ENCODE data around the gene VSX1.

The VSX1 gene

GRCh38 chr20:25078662-25079061 lies 3.3 kb downstream of the VSX1 start:
- no peaks in the 10 kb centered on the region for H3K9me3 ChIP-seq (ENCODE audit: control insufficient read depth in 5 of 5, low read length in 5 of 5)
- H3K27ac ChIP-seq (ENCODE audit: low read depth, low read length) = no peak overlapping the region
- H3K9ac ChIP-seq (ENCODE audit: low read length in 5 of 5) = no peak overlapping the region
- H3K27me3 ChIP-seq (ENCODE audit: control insufficient read depth in 5 of 5, insufficient read depth in 4 of 5, low read length in 5 of 5) = peaks cover 35 to 78% (median 46%) of the 10 kb centered on the region in 5 donors
- H3K4me3 ChIP-seq (ENCODE audit: low read depth in 1 of 5, low read length in 5 of 5) = no peak overlapping the region
- no peaks in the 10 kb centered on the region for H3K36me3 ChIP-seq (ENCODE audit: control insufficient read depth in 5 of 5, insufficient read depth in 5 of 5, low read length in 5 of 5)
- H3K4me1 ChIP-seq (ENCODE audit: control insufficient read depth in 5 of 5, insufficient read depth in 5 of 5, low read length in 5 of 5) = peaks cover 0 to 19% (median 10%) of the 10 kb centered on the region in 5 donors

- Histone ChIP-seq H3K27me3 (ENCODE audit: control insufficient read depth in 5 of 5, insufficient read depth in 4 of 5, low read length in 5 of 5) (peaks cover 32 to 74% (median 45%) of the 10 kb centered on the region in 5 donors), H3K9me3 (ENCODE audit: control insufficient read depth in 5 of 5, low read length in 5 of 5) (no peaks in the 10 kb centered on the region), H3K9ac (ENCODE audit: low read length in 5 of 5) (no peak overlapping the region), H3K4me1 (ENCODE audit: control insufficient read depth in 5 of 5, insufficient read depth in 5 of 5, low read length in 5 of 5) (peaks cover 0 to 16% (median 10%) of the 10 kb centered on the region in 5 donors), H3K36me3 (ENCODE audit: control insufficient read depth in 5 of 5, insufficient read depth in 5 of 5, low read length in 5 of 5) (no peaks in the 10 kb centered on the region), H3K27ac (ENCODE audit: low read depth, low read length) (no peak overlapping the region), H3K4me3 (ENCODE audit: low read depth in 1 of 5, low read length in 5 of 5) (peak overlapping the region in 3 of 5 donors; percentile 19 to 35 (median 35))
Observed at GRCh38 chr20:25077610-25078169, 4.3 kb downstream of the VSX1 start.

- Histone ChIP-seq H3K9ac (ENCODE audit: low read length in 5 of 5) (no peak overlapping the region), H3K4me3 (ENCODE audit: low read depth in 1 of 5, low read length in 5 of 5) (peak overlapping the region in 3 of 5 donors; percentile 19 to 35 (median 35)), H3K27me3 (ENCODE audit: control insufficient read depth in 5 of 5, insufficient read depth in 4 of 5, low read length in 5 of 5) (peaks cover 27 to 74% (median 43%) of the 10 kb centered on the region in 5 donors), H3K4me1 (ENCODE audit: control insufficient read depth in 5 of 5, insufficient read depth in 5 of 5, low read length in 5 of 5) (peaks cover 0 to 16% (median 10%) of the 10 kb centered on the region in 5 donors), H3K9me3 (ENCODE audit: control insufficient read depth in 5 of 5, low read length in 5 of 5) (no peaks in the 10 kb centered on the region), H3K27ac (ENCODE audit: low read depth, low read length) (no peak overlapping the region), H3K36me3 (ENCODE audit: control insufficient read depth in 5 of 5, insufficient read depth in 5 of 5, low read length in 5 of 5) (no peaks in the 10 kb centered on the region)
Observed at GRCh38 chr20:25076731-25077609, 5.0 kb downstream of the VSX1 start.

- no peaks in the 10 kb centered on the region for H3K36me3 ChIP-seq (ENCODE audit: control insufficient read depth in 5 of 5, insufficient read depth in 5 of 5, low read length in 5 of 5)
- peaks cover 0 to 13% (median 10%) of the 10 kb centered on the region in 5 donors for H3K4me1 ChIP-seq (ENCODE audit: control insufficient read depth in 5 of 5, insufficient read depth in 5 of 5, low read length in 5 of 5)
- H3K9me3 ChIP-seq (ENCODE audit: control insufficient read depth in 5 of 5, low read length in 5 of 5) = no peaks in the 10 kb centered on the region
- H3K27ac ChIP-seq (ENCODE audit: low read depth, low read length) = no peak overlapping the region
- H3K9ac ChIP-seq (ENCODE audit: low read length in 5 of 5) = no peak overlapping the region
- peaks cover 19 to 73% (median 41%) of the 10 kb centered on the region in 5 donors for H3K27me3 ChIP-seq (ENCODE audit: control insufficient read depth in 5 of 5, insufficient read depth in 4 of 5, low read length in 5 of 5)
- H3K4me3 ChIP-seq (ENCODE audit: low read depth in 1 of 5, low read length in 5 of 5) = no peak overlapping the region
Observed at GRCh38 chr20:25076201-25076600, 5.7 kb downstream of the VSX1 start.

- H3K36me3 ChIP-seq (ENCODE audit: control insufficient read depth in 5 of 5, insufficient read depth in 5 of 5, low read length in 5 of 5) = no peaks in the 10 kb centered on the region
- peaks cover 3 to 56% (median 26%) of the 10 kb centered on the region in 5 donors for H3K27me3 ChIP-seq (ENCODE audit: control insufficient read depth in 5 of 5, insufficient read depth in 4 of 5, low read length in 5 of 5)
- peaks cover 0 to 3% (median 0%) of the 10 kb centered on the region in 5 donors for H3K9me3 ChIP-seq (ENCODE audit: control insufficient read depth in 5 of 5, low read length in 5 of 5)
- H3K9ac ChIP-seq (ENCODE audit: low read length in 5 of 5) = no peak overlapping the region
- no peak overlapping the region for H3K27ac ChIP-seq (ENCODE audit: low read depth, low read length)
- H3K4me1 ChIP-seq (ENCODE audit: control insufficient read depth in 5 of 5, insufficient read depth in 5 of 5, low read length in 5 of 5) = peaks cover 0 to 11% (median 8%) of the 10 kb centered on the region in 5 donors
- no peak overlapping the region for H3K4me3 ChIP-seq (ENCODE audit: low read depth in 1 of 5, low read length in 5 of 5)
Observed at GRCh38 chr20:25073544-25073943, 8.4 kb downstream of the VSX1 start.

- Histone ChIP-seq H3K4me1 (ENCODE audit: control insufficient read depth in 5 of 5, insufficient read depth in 5 of 5, low read length in 5 of 5) (peaks cover 0 to 4% (median 1%) of the 10 kb centered on the region in 5 donors), H3K27me3 (ENCODE audit: control insufficient read depth in 5 of 5, insufficient read depth in 4 of 5, low read length in 5 of 5) (peaks cover 0 to 46% (median 27%) of the 10 kb centered on the region in 5 donors)
Observed at GRCh38 chr20:25072226-25072811, 9.6 kb downstream of the VSX1 start.

GRCh38 chr20:25071734-25072133 lies 10.2 kb downstream of the VSX1 start:
- H3K4me1 ChIP-seq (ENCODE audit: control insufficient read depth in 5 of 5, insufficient read depth in 5 of 5, low read length in 5 of 5) = no peaks in the 10 kb centered on the region
- no peak overlapping the region for H3K27ac ChIP-seq (ENCODE audit: low read depth, low read length)
- H3K27me3 ChIP-seq (ENCODE audit: control insufficient read depth in 5 of 5, insufficient read depth in 4 of 5, low read length in 5 of 5) = peaks cover 0 to 42% (median 29%) of the 10 kb centered on the region in 5 donors
- no peaks in the 10 kb centered on the region for H3K36me3 ChIP-seq (ENCODE audit: control insufficient read depth in 5 of 5, insufficient read depth in 5 of 5, low read length in 5 of 5)
- no peak overlapping the region for H3K9ac ChIP-seq (ENCODE audit: low read length in 5 of 5)
- peaks cover 0 to 3% (median 0%) of the 10 kb centered on the region in 5 donors for H3K9me3 ChIP-seq (ENCODE audit: control insufficient read depth in 5 of 5, low read length in 5 of 5)
- no peak overlapping the region for H3K4me3 ChIP-seq (ENCODE audit: low read depth in 1 of 5, low read length in 5 of 5)

More at GRCh38 chr20:25072226-25072811, 9.6 kb downstream of the VSX1 start:
- Histone ChIP-seq H3K27ac (ENCODE audit: low read depth, low read length) (no peak overlapping the region), H3K4me3 (ENCODE audit: low read depth in 1 of 5, low read length in 5 of 5) (no peak overlapping the region), H3K9ac (ENCODE audit: low read length in 5 of 5) (no peak overlapping the region), H3K36me3 (ENCODE audit: control insufficient read depth in 5 of 5, insufficient read depth in 5 of 5, low read length in 5 of 5) (no peaks in the 10 kb centered on the region), H3K9me3 (ENCODE audit: control insufficient read depth in 5 of 5, low read length in 5 of 5) (peaks cover 0 to 3% (median 0%) of the 10 kb centered on the region in 5 donors)

- Histone ChIP-seq H3K9me3 (ENCODE audit: control insufficient read depth in 5 of 5, low read length in 5 of 5) (peaks cover 0 to 3% (median 0%) of the 10 kb centered on the region in 5 donors), H3K4me3 (ENCODE audit: low read depth in 1 of 5, low read length in 5 of 5) (no peak overlapping the region), H3K27me3 (ENCODE audit: control insufficient read depth in 5 of 5, insufficient read depth in 4 of 5, low read length in 5 of 5) (peaks cover 0 to 39% (median 29%) of the 10 kb centered on the region in 5 donors), H3K4me1 (ENCODE audit: control insufficient read depth in 5 of 5, insufficient read depth in 5 of 5, low read length in 5 of 5) (peaks cover 0 to under 1% (median 0%) of the 10 kb centered on the region in 5 donors), H3K9ac (ENCODE audit: low read length in 5 of 5) (no peak overlapping the region), H3K27ac (ENCODE audit: low read depth, low read length) (no peak overlapping the region), H3K36me3 (ENCODE audit: control insufficient read depth in 5 of 5, insufficient read depth in 5 of 5, low read length in 5 of 5) (no peaks in the 10 kb centered on the region)
Observed at GRCh38 chr20:25070821-25071473, 11.0 kb downstream of the VSX1 start.

GRCh38 chr20:25067102-25067987 lies 14.6 kb downstream of the VSX1 start:
- H3K4me3 ChIP-seq (ENCODE audit: low read depth in 1 of 5, low read length in 5 of 5) = no peak overlapping the region
- no peaks in the 10 kb centered on the region for H3K36me3 ChIP-seq (ENCODE audit: control insufficient read depth in 5 of 5, insufficient read depth in 5 of 5, low read length in 5 of 5)
- H3K27me3 ChIP-seq (ENCODE audit: control insufficient read depth in 5 of 5, insufficient read depth in 4 of 5, low read length in 5 of 5) = peaks cover 0 to 25% (median 20%) of the 10 kb centered on the region in 5 donors
- H3K4me1 ChIP-seq (ENCODE audit: control insufficient read depth in 5 of 5, insufficient read depth in 5 of 5, low read length in 5 of 5) = peaks cover 0 to 6% (median 0%) of the 10 kb centered on the region in 5 donors
- H3K9me3 ChIP-seq (ENCODE audit: control insufficient read depth in 5 of 5, low read length in 5 of 5) = peaks cover 0 to 3% (median 0%) of the 10 kb centered on the region in 5 donors
- no peak overlapping the region for H3K9ac ChIP-seq (ENCODE audit: low read length in 5 of 5)
- no peak overlapping the region for H3K27ac ChIP-seq (ENCODE audit: low read depth, low read length)
